ENCODE results near the gene ATG9B.

The ATG9B gene

GRCh38 chr7:151020231-151020630 is 4.1 kb downstream of the ATG9B start:
- ChIA-PET POLR2A (interaction anchor here (1.3 kb wide), 1 partner anchor 93 kb away, joined by 3 read pairs; no protein-coding TSS in a partner anchor), CTCF (interaction anchor here (0.6 to 3.1 kb wide), 8 partner anchors 11 to 207 kb away, joined by 3 to 26 read pairs (median 3); no protein-coding TSS in a partner anchor)
- no peaks in the 10 kb centered on the region for H3K9me3 ChIP-seq (ENCODE audit: control insufficient read depth, insufficient read depth, low read depth, low read length)
- no peaks in the 10 kb centered on the region for H3K36me3 ChIP-seq (ENCODE audit: control insufficient read depth in 2 of 2, insufficient read depth in 1 of 2, low read length in 2 of 2)
- H3K27ac ChIP-seq (ENCODE audit: extremely low read depth, low read depth, low read length): no peak overlapping the region
- H3K4me3 ChIP-seq (ENCODE audit: low read depth, low read length): no peak overlapping the region
- TF ChIP-seq ZNF561 (tag by site-specific recombination; IDR thresholded peaks at IDR 0.05; ENCODE audit: borderline replicate concordance) (no peak), ZNF341 (tag by site-specific recombination; IDR thresholded peaks at IDR 0.05; ENCODE audit: low read depth) (peak; percentile 70)
- H3K4me1 ChIP-seq (ENCODE audit: control insufficient read depth, insufficient read depth, low read length): no peaks in the 10 kb centered on the region

- H3K36me3 ChIP-seq (ENCODE audit: control insufficient read depth in 2 of 2, insufficient read depth in 1 of 2, low read length in 2 of 2): no peaks in the 10 kb centered on the region
- POLR2A ChIA-PET: interaction anchor here (0.5 to 1.7 kb wide), 3 partner anchors 9 to 94 kb away, joined by 3 to 8 read pairs (median 4); partner anchors contain the start of gene ABCB8
- CTCF ChIA-PET: interaction anchor here (0.6 to 3.1 kb wide), 32 partner anchors 7 to 647 kb away, joined by 3 to 29 read pairs (median 4); partner anchors contain the start of gene ABCB8
- H3K27ac ChIP-seq (ENCODE audit: extremely low read depth, low read depth, low read length): no peak overlapping the region
- no peaks in the 10 kb centered on the region for H3K4me1 ChIP-seq (ENCODE audit: control insufficient read depth, insufficient read depth, low read length)
- TF ChIP-seq BCL6B (tag by site-specific recombination; IDR thresholded peaks at IDR 0.05) (no peak), ZNF146 (tag by site-specific recombination; IDR thresholded peaks at IDR 0.05) (no peak), ZNF623 (tag by site-specific recombination; IDR thresholded peaks at IDR 0.05) (no peak), ZNF266 (tag by site-specific recombination; IDR thresholded peaks at IDR 0.05; ENCODE audit: low read depth) (no peak), SP7 (tag by site-specific recombination; IDR thresholded peaks at IDR 0.05) (no peak), ZNF37A (tag by site-specific recombination; IDR thresholded peaks at IDR 0.05) (no peak), ZNF26 (tag by site-specific recombination; IDR thresholded peaks at IDR 0.05) (no peak), ZSCAN16 (tag by site-specific recombination; IDR thresholded peaks at IDR 0.05) (no peak), MYNN (tag by site-specific recombination; IDR thresholded peaks at IDR 0.05; ENCODE audit: borderline replicate concordance) (no peak), SCRT1 (tag by site-specific recombination; IDR thresholded peaks at IDR 0.05; ENCODE audit: borderline replicate concordance) (no peak)
- TF ChIP-seq, protein P1, sequence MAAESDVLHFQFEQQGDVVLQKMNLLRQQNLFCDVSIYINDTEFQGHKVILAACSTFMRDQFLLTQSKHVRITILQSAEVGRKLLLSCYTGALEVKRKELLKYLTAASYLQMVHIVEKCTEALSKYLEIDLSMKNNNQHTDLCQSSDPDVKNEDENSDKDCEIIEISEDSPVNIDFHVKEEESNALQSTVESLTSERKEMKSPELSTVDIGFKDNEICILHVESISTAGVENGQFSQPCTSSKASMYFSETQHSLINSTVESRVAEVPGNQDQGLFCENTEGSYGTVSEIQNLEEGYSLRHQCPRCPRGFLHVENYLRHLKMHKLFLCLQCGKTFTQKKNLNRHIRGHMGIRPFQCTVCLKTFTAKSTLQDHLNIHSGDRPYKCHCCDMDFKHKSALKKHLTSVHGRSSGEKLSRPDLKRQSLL (tag by site-specific recombination; IDR thresholded peaks at IDR 0.05): no peak
- H3K9me3 ChIP-seq (ENCODE audit: control insufficient read depth, insufficient read depth, low read depth, low read length): no peaks in the 10 kb centered on the region
- no peak overlapping the region for H3K4me3 ChIP-seq (ENCODE audit: low read depth, low read length)
Observed at GRCh38 chr7:151019130-151019447, 5.2 kb downstream of the ATG9B start.

- ChIA-PET POLR2A (interaction anchor here (1.3 to 1.7 kb wide), 2 partner anchors 10 to 95 kb away, joined by 3 to 8 read pairs; partner anchors contain the start of gene ABCB8), CTCF (interaction anchor here (0.6 to 3.1 kb wide), 48 partner anchors 8 to 1056 kb away, joined by 3 to 29 read pairs (median 4); partner anchors contain the start of genes ABCB8 and NOS3)
- H3K4me1 ChIP-seq (ENCODE audit: control insufficient read depth, insufficient read depth, low read length): no peaks in the 10 kb centered on the region
- TF ChIP-seq ZBTB44 (tag by site-specific recombination; IDR thresholded peaks at IDR 0.05) (0 out of 2 replicates have a peak, but pooled peaks have one; percentile 25), ZNF701 (tag by site-specific recombination; IDR thresholded peaks at IDR 0.05) (no peak)
- H3K27ac ChIP-seq (ENCODE audit: extremely low read depth, low read depth, low read length): no peak overlapping the region; the same call in 1 of the 2 replicates
- no peaks in the 10 kb centered on the region for H3K9me3 ChIP-seq (ENCODE audit: control insufficient read depth, insufficient read depth, low read depth, low read length)
- no peak overlapping the region for H3K4me3 ChIP-seq (ENCODE audit: low read depth, low read length)
- H3K36me3 ChIP-seq (ENCODE audit: control insufficient read depth in 2 of 2, insufficient read depth in 1 of 2, low read length in 2 of 2): no peaks in the 10 kb centered on the region
Observed at GRCh38 chr7:151018421-151019129, 5.7 kb downstream of the ATG9B start.

Data from HEK293 (cell line).